Osteoblast (primary cell): ENCODE results near the gene KDELR3. TPM values are rescaled to one million over a fixed set of nuclear protein-coding genes. Genes with fewer than 3 reads are reported as not detected.

Experiments used
- DNase-seq: peaks from one replicate; pipeline ENCODE4 v3.0.0; 2011; ENCODE audit warnings: low spot score, mixed read lengths; ENCODE audit not compliant: insufficient read length; ENCODE audit errors: missing footprints
- H2AFZ ChIP-seq: 2 replicates; pipeline ENCODE4 v1.6.0; 2011; ENCODE audit warnings: mild to moderate bottlenecking, low read length
- H3K27ac ChIP-seq: 2 replicates; pipeline ENCODE4 v1.5.1; 2011; ENCODE audit warnings: mild to moderate bottlenecking, low read depth, low read length, moderate library complexity
- H3K27me3 ChIP-seq: 2 replicates; pipeline ENCODE4 v1.6.0; 2012; ENCODE audit warnings: mild to moderate bottlenecking, control low read depth, inconsistent platforms, low read length, moderate library complexity; ENCODE audit not compliant: insufficient read depth
- H3K36me3 ChIP-seq: 2 replicates; pipeline ENCODE4 v1.5.1; 2011; ENCODE audit warnings: mild to moderate bottlenecking, low read length, control low read depth, moderate library complexity; ENCODE audit not compliant: insufficient read depth
- H3K4me1 ChIP-seq: 2 replicates; pipeline ENCODE4 v1.5.1; 2011; ENCODE audit warnings: mild to moderate bottlenecking, low read length, control low read depth, moderate library complexity; ENCODE audit not compliant: insufficient read depth
- H3K4me2 ChIP-seq: 2 replicates; pipeline ENCODE4 v1.6.0; 2011; ENCODE audit warnings: mild to moderate bottlenecking, low read length; ENCODE audit not compliant: insufficient read depth
- H3K4me3 ChIP-seq: fragments of 200-600 bp; sonication (generic); 3 replicates; pipeline ENCODE4 v1.5.1; 2012; ENCODE audit warnings: mild to moderate bottlenecking, low read length, inconsistent platforms; ENCODE audit not compliant: insufficient read depth
- H3K79me2 ChIP-seq: 2 replicates; pipeline ENCODE4 v1.6.0; 2012; ENCODE audit warnings: mild to moderate bottlenecking, low read length, control low read depth, inconsistent platforms; ENCODE audit not compliant: insufficient read depth
- H3K9me3 ChIP-seq: 2 replicates; pipeline ENCODE4 v1.5.1; 2011; ENCODE audit warnings: low read depth, low read length, control low read depth
- H4K20me1 ChIP-seq: 2 replicates; pipeline ENCODE4 v1.6.0; 2012; ENCODE audit warnings: mild to moderate bottlenecking, low read length, control low read depth; ENCODE audit not compliant: insufficient read depth
- CTCF ChIP-seq: IDR thresholded peaks from 2 replicates; pipeline ENCODE4 v1.5.1; 2011; ENCODE audit warnings: mild to moderate bottlenecking, low read depth, low read length, moderate library complexity; ENCODE audit errors: extremely low read depth
- total RNA-seq: library from RNA; depleted of rRNA; stranded (reverse); fragments of >200 nt; gene quantifications from 2 replicates; pipeline ENCODE4 v1.2.3, GENCODE V29; 2012

Gene KDELR3
- total RNA-seq, 1 donor = 142 TPM

GRCh38 chr22:38428714-38429113 lies 39.2 kb upstream of the KDELR3 start:
- no peak for TF ChIP-seq CTCF
- Histone ChIP-seq H2AFZ (no peak overlapping the region), H3K27ac (no peak overlapping the region), H3K79me2 (no peaks in the 10 kb centered on the region), H3K36me3 (no peaks in the 10 kb centered on the region), H4K20me1 (no peaks in the 10 kb centered on the region), H3K4me2 (no peak overlapping the region), H3K4me3 (no peak overlapping the region), H3K4me1 (no peaks in the 10 kb centered on the region), H3K27me3 (no peaks in the 10 kb centered on the region), H3K9me3 (no peaks in the 10 kb centered on the region)
- DNase-seq = no peak

- no peak overlapping the region for H3K4me2 ChIP-seq
- H4K20me1 ChIP-seq = no peaks in the 10 kb centered on the region
- H2AFZ ChIP-seq = no peak overlapping the region
- no peaks in the 10 kb centered on the region for H3K36me3 ChIP-seq
- TF ChIP-seq CTCF = no peak
- H3K9me3 ChIP-seq = no peaks in the 10 kb centered on the region
- H3K79me2 ChIP-seq = no peaks in the 10 kb centered on the region
- no peak overlapping the region for H3K27ac ChIP-seq
- no peaks in the 10 kb centered on the region for H3K27me3 ChIP-seq
- H3K4me3 ChIP-seq = no peak overlapping the region
- DNase-seq = no peak
- H3K4me1 ChIP-seq = no peaks in the 10 kb centered on the region
These were observed 38.3 kb upstream of the KDELR3 start for GRCh38 chr22:38429499-38430068.

- Histone ChIP-seq H3K36me3 (no peaks in the 10 kb centered on the region), H3K79me2 (no peaks in the 10 kb centered on the region), H3K27ac (no peak overlapping the region), H3K4me3 (no peak overlapping the region), H4K20me1 (no peaks in the 10 kb centered on the region), H3K4me2 (no peak overlapping the region), H2AFZ (no peak overlapping the region), H3K9me3 (no peaks in the 10 kb centered on the region), H3K27me3 (no peaks in the 10 kb centered on the region), H3K4me1 (no peaks in the 10 kb centered on the region)
- no peak for TF ChIP-seq CTCF
- DNase-seq = no peak
These were observed 36.5 kb upstream of the KDELR3 start for GRCh38 chr22:38431266-38432010.

GRCh38 chr22:38432264-38432663 lies 35.6 kb upstream of the KDELR3 start:
- no peak overlapping the region for H3K27ac ChIP-seq
- TF ChIP-seq CTCF = no peak
- no peaks in the 10 kb centered on the region for H3K4me1 ChIP-seq
- no peaks in the 10 kb centered on the region for H3K36me3 ChIP-seq
- H3K27me3 ChIP-seq = no peaks in the 10 kb centered on the region
- no peak overlapping the region for H3K4me3 ChIP-seq
- H2AFZ ChIP-seq = no peak overlapping the region
- H3K9me3 ChIP-seq = no peaks in the 10 kb centered on the region
- DNase-seq = no peak
- no peaks in the 10 kb centered on the region for H3K79me2 ChIP-seq
- no peaks in the 10 kb centered on the region for H4K20me1 ChIP-seq
- no peak overlapping the region for H3K4me2 ChIP-seq
